ENCODE results near the gene KIF26B.

DNA sequence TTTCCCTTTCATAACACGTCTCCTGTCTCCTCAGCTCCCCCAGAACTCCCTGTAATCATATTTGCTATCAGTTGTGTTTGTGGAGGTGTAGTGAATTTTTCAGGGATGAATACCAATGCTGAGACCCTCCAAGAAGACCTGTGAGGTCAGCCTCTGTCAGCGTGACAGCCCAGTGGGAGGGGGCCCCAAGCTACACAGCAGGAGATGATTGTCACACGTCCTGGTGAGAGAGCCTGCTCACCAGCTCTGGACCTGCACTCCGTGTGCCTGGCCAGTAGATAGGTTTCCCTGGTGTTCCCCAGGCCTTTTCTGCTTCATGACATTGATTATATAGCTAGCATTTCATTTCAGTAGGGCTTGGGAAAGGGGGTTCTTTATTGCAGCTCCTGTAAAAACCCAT lies 421.5 kb downstream of the KIF26B start:
- TF ChIP-seq, protein P1, sequence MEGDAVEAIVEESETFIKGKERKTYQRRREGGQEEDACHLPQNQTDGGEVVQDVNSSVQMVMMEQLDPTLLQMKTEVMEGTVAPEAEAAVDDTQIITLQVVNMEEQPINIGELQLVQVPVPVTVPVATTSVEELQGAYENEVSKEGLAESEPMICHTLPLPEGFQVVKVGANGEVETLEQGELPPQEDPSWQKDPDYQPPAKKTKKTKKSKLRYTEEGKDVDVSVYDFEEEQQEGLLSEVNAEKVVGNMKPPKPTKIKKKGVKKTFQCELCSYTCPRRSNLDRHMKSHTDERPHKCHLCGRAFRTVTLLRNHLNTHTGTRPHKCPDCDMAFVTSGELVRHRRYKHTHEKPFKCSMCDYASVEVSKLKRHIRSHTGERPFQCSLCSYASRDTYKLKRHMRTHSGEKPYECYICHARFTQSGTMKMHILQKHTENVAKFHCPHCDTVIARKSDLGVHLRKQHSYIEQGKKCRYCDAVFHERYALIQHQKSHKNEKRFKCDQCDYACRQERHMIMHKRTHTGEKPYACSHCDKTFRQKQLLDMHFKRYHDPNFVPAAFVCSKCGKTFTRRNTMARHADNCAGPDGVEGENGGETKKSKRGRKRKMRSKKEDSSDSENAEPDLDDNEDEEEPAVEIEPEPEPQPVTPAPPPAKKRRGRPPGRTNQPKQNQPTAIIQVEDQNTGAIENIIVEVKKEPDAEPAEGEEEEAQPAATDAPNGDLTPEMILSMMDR (IDR thresholded peaks at IDR 0.05) = no peak
- no peak for TF ChIP-seq POLR2A (IDR thresholded peaks at IDR 0.05)
